Non-pigmented ciliary epithelial cell (primary cell): ENCODE data around the gene SEPTIN11.
A peak's percentile ranks its signal among the peaks of the same experiment; 100 is the strongest.

ENCODE experiments used
- DNase-seq: peaks from one replicate; pipeline ENCODE4 v3.0.0-alpha.2; 2010; ENCODE audit warnings: low read depth

The SEPTIN11 gene

GRCh38 chr4:76980261-76980660 lies 30.7 kb downstream of the SEPTIN11 start:
- no peak for DNase-seq

- DNase-seq, result no peak
Measured at GRCh38 chr4:76981644-76982043, 32.1 kb downstream of the SEPTIN11 start.

- DNase-seq, result no peak
Measured at GRCh38 chr4:76982638-76983584, 33.4 kb downstream of the SEPTIN11 start.

- no peak for DNase-seq
Measured at GRCh38 chr4:76984127-76984526, 34.6 kb downstream of the SEPTIN11 start.

GRCh38 chr4:76984788-76985211 lies 35.2 kb downstream of the SEPTIN11 start:
- peak; percentile 100 for DNase-seq

- peak; percentile 95 for DNase-seq
Measured at GRCh38 chr4:76987153-76987591, 37.6 kb downstream of the SEPTIN11 start.

- no peak for DNase-seq
Measured at GRCh38 chr4:76987685-76988084, 38.1 kb downstream of the SEPTIN11 start.

- DNase-seq, result no peak
Measured at GRCh38 chr4:76989391-76990061, 40.0 kb downstream of the SEPTIN11 start.

- DNase-seq, result peak; percentile 93
Measured at GRCh38 chr4:76990288-76991080, 40.9 kb downstream of the SEPTIN11 start.

GRCh38 chr4:76991161-76991660 lies 41.7 kb downstream of the SEPTIN11 start:
- DNase-seq, result no peak

GRCh38 chr4:76993787-76994641 lies 44.5 kb downstream of the SEPTIN11 start:
- DNase-seq, result no peak

- DNase-seq, result no peak
Measured at GRCh38 chr4:76995776-76996175, 46.2 kb downstream of the SEPTIN11 start.

GRCh38 chr4:76996445-76996844 lies 46.9 kb downstream of the SEPTIN11 start:
- no peak for DNase-seq

GRCh38 chr4:76997077-76997476 lies 47.5 kb downstream of the SEPTIN11 start:
- DNase-seq, result no peak

GRCh38 chr4:76997532-76997931 lies 48.0 kb downstream of the SEPTIN11 start:
- no peak for DNase-seq

- DNase-seq, result no peak
Measured at GRCh38 chr4:76998251-76998901, 48.8 kb downstream of the SEPTIN11 start.
